Adrenal gland (tissue), 12 donors: Measurements from ENCODE around the gene ARAP1. TPM values are rescaled to one million over a fixed set of nuclear protein-coding genes. Genes with fewer than 3 reads are reported as not detected.

Source experiments
- DNase-seq, 7 donors: peaks; one replicate each; pipeline ENCODE4 v3.0.0-alpha.2; 2019 to 2020
- H3K27ac ChIP-seq, 5 donors: fragments of 200-600 bp; sonication (generic) in 4 of 5; 1 replicate in 3 of 5; 2 replicates in 2 of 5; pipeline versions ENCODE4 v1.5.1 to v1.8.0; 2016 to 2020; ENCODE audit warnings: mild to moderate bottlenecking in 1 of 5
- H3K27me3 ChIP-seq: fragments of 200-600 bp; 2 replicates; pipeline ENCODE4 v1.8.0; 2021
- H3K36me3 ChIP-seq, 2 donors: fragments of 200-600 bp; replicated peaks in 1 of 2; 1 replicate in 1 of 2; 2 replicates in 1 of 2; pipeline versions ENCODE4 v1.5.1 to v1.8.0; 2018 to 2022
- H3K4me1 ChIP-seq, 2 donors: fragments of 200-600 bp; replicated peaks in 1 of 2; 1 replicate in 1 of 2; 2 replicates in 1 of 2; pipeline versions ENCODE4 v1.5.1 to v1.8.0; 2018 to 2021
- H3K4me3 ChIP-seq, 4 donors: fragments of 200-600 bp; sonication (generic) in 3 of 4; one replicate each; pipeline ENCODE4 v1.5.1; 2016 to 2018
- H3K9me3 ChIP-seq, 3 donors: fragments of 200-600 bp; sonication (generic) in 1 of 3; replicated peaks in 1 of 3; 1 replicate in 2 of 3; 2 replicates in 1 of 3; pipeline versions ENCODE4 v1.5.1 to v1.8.0; 2016 to 2021
- CTCF ChIP-seq, 6 experiments: fragments of 450-650 bp in 4 of 6; fragments of 200-600 bp in 2 of 6; sonication (generic) in 1 of 6; IDR thresholded peaks; 1 replicate in 5 of 6; 2 replicates in 1 of 6; pipeline versions ENCODE4 v1.5.1 to v1.8.0; 2016 to 2021; ENCODE audit warnings: antibody characterized with exemption in 6 of 6, mild to moderate bottlenecking in 2 of 6, moderate library complexity in 1 of 6
- POLR2A ChIP-seq, 2 donors: fragments of 450-650 bp; IDR thresholded peaks; one replicate each; pipeline ENCODE4 v1.6.1; 2017; ENCODE audit warnings: antibody characterized with exemption in 2 of 2, mild to moderate bottlenecking in 2 of 2, moderate library complexity in 1 of 2
- WGBS, 4 donors: extraction: QIAGEN DNeasy Blood & Tissue Kit in 2 of 4; methylation state at CpG; one replicate each; pipeline versions ENCODE4 v1.1.5 to v1.1.7; 2013 to 2017; 5-methylcytosine and 5-hydroxymethylcytosine counted together
- intact Hi-C, 2 donors: fragments of 100-400 bp; cut with DNase I; formaldehyde crosslinking; loops; one replicate each; pipeline versions ENCODE4 v1.14.1 to v1.15.0; 2022 to 2023
- polyA plus RNA-seq, 3 donors: library from polyadenylated mRNA; stranded (reverse); fragments of 200-250 nt in 2 of 3; fragments of 350-450 nt in 1 of 3; fragmentation: Illumina TruSeq in 1 of 3; extraction: RNeasy Lipid Tissue Mini Kit (QIAGEN cat#74804) in 1 of 3; gene quantifications; one replicate each; pipeline ENCODE4 v1.2.3, GENCODE V29; 2013 to 2014
- total RNA-seq, 9 donors: library from RNA; depleted of rRNA in 4 of 9; stranded (reverse); fragments of >200 nt in 4 of 9; fragments of 120-200 nt in 1 of 9; fragmentation: NEBNext Ultra II Directional in 1 of 9; extraction: Animal tissue kit (Norgen Biotek cat#: 25700) in 1 of 9; gene quantifications; one replicate each; pipeline versions ENCODE4 v1.1.0 to v1.2.4, GENCODE V29; 2013 to 2023
- donor health status: healthy with polysubstance abuse.
- donor health status: Bipolar disorder and iron deficiency.
- donor health status: DM: yes; HTN: yes; CAD: no.
- donor health status: DM: no; HTN: no; CAD: no.
- donor health status: DM: no; HTN: no; CAD: no.
- donor health status: DM: yes; HTN: yes; CAD: no.

ARAP1 gene
- total and polyA plus RNA-seq, 12 donors: 30.0 to 217 (median 149) TPM

GRCh38 chr11:72732329-72732728 is 19.9 kb downstream of the ARAP1 start:
- no peaks in the 10 kb centered on the region for H3K36me3 ChIP-seq
- 37 to 54% (median 53%) methylated on average over 10 of the region's 10 CpGs for WGBS, 4 donors
- peak overlapping the region in 4 of 5 donors; percentile 39 to 84 (median 74) for H3K27ac ChIP-seq
- TF ChIP-seq POLR2A (IDR thresholded peaks at IDR 0.05) (peak in 1 of 2 donors; percentile 12), CTCF (IDR thresholded peaks at IDR 0.05) (no peak)
- H3K9me3 ChIP-seq: no peaks in the 10 kb centered on the region
- intact Hi-C loops: no loop called here
- H3K4me3 ChIP-seq: no peak overlapping the region
- peak; percentile 71 to 90 (median 88) for DNase-seq
- peaks cover 37 to 56% of the 10 kb centered on the region in 2 donors for H3K4me1 ChIP-seq
- no peaks in the 10 kb centered on the region for H3K27me3 ChIP-seq

GRCh38 chr11:72730737-72731136 is 21.5 kb downstream of the ARAP1 start:
- Histone ChIP-seq H3K27ac (no peak overlapping the region), H3K27me3 (no peaks in the 10 kb centered on the region), H3K36me3 (peaks cover 0 to 2% of the 10 kb centered on the region in 2 donors), H3K9me3 (no peaks in the 10 kb centered on the region), H3K4me1 (peaks cover 22 to 43% of the 10 kb centered on the region in 2 donors), H3K4me3 (no peak overlapping the region)
- intact Hi-C loops: no loop called here
- TF ChIP-seq CTCF (IDR thresholded peaks at IDR 0.05) (no peak), POLR2A (IDR thresholded peaks at IDR 0.05) (no peak)
- no peak for DNase-seq
- 73 to 80% (median 75%) methylated on average over 2 of the region's 2 CpGs for WGBS, 4 donors

- WGBS, 4 donors: 91 to 95% (median 92%) methylated on average over 4 to 5 of the region's 5 CpGs
- intact Hi-C loops: no loop called here
Observed at GRCh38 chr11:72730243-72730642, 22.0 kb downstream of the ARAP1 start.

GRCh38 chr11:72727521-72727920 is 24.7 kb downstream of the ARAP1 start:
- H3K27me3 ChIP-seq: no peaks in the 10 kb centered on the region
- H3K9me3 ChIP-seq: no peaks in the 10 kb centered on the region
- peaks cover 0 to 2% of the 10 kb centered on the region in 2 donors for H3K36me3 ChIP-seq
- TF ChIP-seq CTCF (IDR thresholded peaks at IDR 0.05): no peak
- no peak for TF ChIP-seq POLR2A (IDR thresholded peaks at IDR 0.05)
- intact Hi-C loops: loop anchor here (5.0 to 10.0 kb wide), 3 partner anchors 55 to 87 kb away; partner anchors contain the start of gene ATG16L2 (in 1 of the 2)
- peaks cover 23 to 43% of the 10 kb centered on the region in 2 donors for H3K4me1 ChIP-seq
- no peak overlapping the region for H3K27ac ChIP-seq
- no peak overlapping the region for H3K4me3 ChIP-seq
- DNase-seq: no peak
- WGBS, 4 donors: 42 to 64% (median 45%) methylated on average over 2 to 4 of the region's 4 CpGs

More at GRCh38 chr11:72730243-72730642, 22.0 kb downstream of the ARAP1 start:
- Histone ChIP-seq H3K4me3 (no peak overlapping the region), H3K4me1 (peaks cover 21 to 42% of the 10 kb centered on the region in 2 donors), H3K9me3 (no peaks in the 10 kb centered on the region), H3K27ac (peak overlapping the region in 1 of 5 donors; percentile 7), H3K36me3 (peaks cover 0 to 2% of the 10 kb centered on the region in 2 donors), H3K27me3 (no peaks in the 10 kb centered on the region)
- TF ChIP-seq CTCF (IDR thresholded peaks at IDR 0.05) (no peak), POLR2A (IDR thresholded peaks at IDR 0.05) (no peak)
- no peak for DNase-seq
